HUES48 (cell line): ENCODE measurements around the gene ARHGEF4.

Experiments used
- H3K27ac ChIP-seq: one replicate; pipeline ENCODE4 v1.7.0; 2013; ENCODE audit warnings: low read depth, low read length, inconsistent platforms
- H3K27me3 ChIP-seq: 2 replicates; pipeline ENCODE4 v1.6.1; 2013; ENCODE audit warnings: mild to moderate bottlenecking, low read length; ENCODE audit not compliant: control insufficient read depth, insufficient read depth
- H3K36me3 ChIP-seq: 2 replicates; pipeline ENCODE4 v1.6.1; 2013; ENCODE audit warnings: low read length; ENCODE audit not compliant: control insufficient read depth, insufficient read depth
- H3K4me1 ChIP-seq: 2 replicates; pipeline ENCODE4 v1.6.1; 2013; ENCODE audit warnings: mild to moderate bottlenecking, low read length; ENCODE audit not compliant: control insufficient read depth, insufficient read depth
- H3K4me3 ChIP-seq: 2 replicates; pipeline ENCODE4 v1.5.1; 2013; ENCODE audit warnings: mild to moderate bottlenecking, low read depth, low read length
- H3K9ac ChIP-seq: 2 replicates; pipeline ENCODE4 v1.6.1; 2013; ENCODE audit warnings: mild to moderate bottlenecking, low read depth, low read length, moderate library complexity
- H3K9me3 ChIP-seq: 2 replicates; pipeline ENCODE4 v1.6.1; 2013; ENCODE audit warnings: low read length; ENCODE audit not compliant: control insufficient read depth, insufficient read depth

The ARHGEF4 gene

GRCh38 chr2:130846686-130847375 lies 10.1 kb downstream of the ARHGEF4 start:
- H3K4me1 ChIP-seq: peaks cover 7% of the 10 kb centered on the region; the same call in 1 of the 2 replicates
- H3K9ac ChIP-seq: no peak overlapping the region

GRCh38 chr2:130847776-130848525 lies 11.2 kb downstream of the ARHGEF4 start:
- Histone ChIP-seq H3K9ac (no peak overlapping the region), H3K4me3 (no peak overlapping the region), H3K27ac (no peak overlapping the region), H3K27me3 (no peaks in the 10 kb centered on the region), H3K36me3 (no peaks in the 10 kb centered on the region), H3K4me1 (peaks cover 7% of the 10 kb centered on the region; the same call in 1 of the 2 replicates), H3K9me3 (no peaks in the 10 kb centered on the region)

More at GRCh38 chr2:130846686-130847375, 10.1 kb downstream of the ARHGEF4 start:
- H3K4me3 ChIP-seq: no peak overlapping the region
- no peaks in the 10 kb centered on the region for H3K36me3 ChIP-seq
- H3K27ac ChIP-seq: no peak overlapping the region
- H3K9me3 ChIP-seq: no peaks in the 10 kb centered on the region
- H3K27me3 ChIP-seq: no peaks in the 10 kb centered on the region

GRCh38 chr2:130848526-130849210 lies 12.0 kb downstream of the ARHGEF4 start:
- no peaks in the 10 kb centered on the region for H3K9me3 ChIP-seq

GRCh38 chr2:130849896-130850787 lies 13.4 kb downstream of the ARHGEF4 start:
- H3K36me3 ChIP-seq: no peaks in the 10 kb centered on the region
- H3K9ac ChIP-seq: no peak overlapping the region
- H3K9me3 ChIP-seq: no peaks in the 10 kb centered on the region
- no peak overlapping the region for H3K27ac ChIP-seq
- no peaks in the 10 kb centered on the region for H3K4me1 ChIP-seq
- no peaks in the 10 kb centered on the region for H3K27me3 ChIP-seq
- H3K4me3 ChIP-seq: no peak overlapping the region

More at GRCh38 chr2:130848526-130849210, 12.0 kb downstream of the ARHGEF4 start:
- H3K4me1 ChIP-seq: peaks cover 2% of the 10 kb centered on the region; the same call in 1 of the 2 replicates
- no peak overlapping the region for H3K4me3 ChIP-seq
- H3K27ac ChIP-seq: no peak overlapping the region
- H3K36me3 ChIP-seq: no peaks in the 10 kb centered on the region
- H3K27me3 ChIP-seq: no peaks in the 10 kb centered on the region
- H3K9ac ChIP-seq: no peak overlapping the region

GRCh38 chr2:130850788-130851623 lies 14.3 kb downstream of the ARHGEF4 start:
- Histone ChIP-seq H3K27me3 (no peaks in the 10 kb centered on the region), H3K4me1 (no peaks in the 10 kb centered on the region), H3K4me3 (no peak overlapping the region), H3K36me3 (no peaks in the 10 kb centered on the region), H3K9me3 (no peaks in the 10 kb centered on the region), H3K9ac (no peak overlapping the region), H3K27ac (no peak overlapping the region)

- Histone ChIP-seq H3K4me3 (no peak overlapping the region), H3K36me3 (no peaks in the 10 kb centered on the region), H3K9me3 (no peaks in the 10 kb centered on the region), H3K27me3 (no peaks in the 10 kb centered on the region), H3K9ac (no peak overlapping the region), H3K4me1 (no peaks in the 10 kb centered on the region), H3K27ac (no peak overlapping the region)
Measured at GRCh38 chr2:130851624-130852382, 15.1 kb downstream of the ARHGEF4 start.

- Histone ChIP-seq H3K27ac (no peak overlapping the region), H3K4me3 (no peak overlapping the region), H3K9ac (no peak overlapping the region), H3K36me3 (no peaks in the 10 kb centered on the region), H3K27me3 (no peaks in the 10 kb centered on the region), H3K9me3 (no peaks in the 10 kb centered on the region), H3K4me1 (no peaks in the 10 kb centered on the region)
Measured at GRCh38 chr2:130852521-130853115, 15.9 kb downstream of the ARHGEF4 start.

GRCh38 chr2:130853391-130853790 lies 16.7 kb downstream of the ARHGEF4 start:
- Histone ChIP-seq H3K27me3 (no peaks in the 10 kb centered on the region), H3K27ac (no peak overlapping the region), H3K9ac (no peak overlapping the region), H3K9me3 (no peaks in the 10 kb centered on the region), H3K4me3 (no peak overlapping the region), H3K4me1 (no peaks in the 10 kb centered on the region), H3K36me3 (no peaks in the 10 kb centered on the region)

GRCh38 chr2:130854301-130854700 lies 17.6 kb downstream of the ARHGEF4 start:
- no peaks in the 10 kb centered on the region for H3K36me3 ChIP-seq
- no peaks in the 10 kb centered on the region for H3K9me3 ChIP-seq
- no peak overlapping the region for H3K27ac ChIP-seq
- H3K4me3 ChIP-seq: no peak overlapping the region
- no peaks in the 10 kb centered on the region for H3K27me3 ChIP-seq
- H3K9ac ChIP-seq: no peak overlapping the region
- no peaks in the 10 kb centered on the region for H3K4me1 ChIP-seq
